ENCODE measurements around the gene GPR50. TPM values are rescaled to one million over a fixed set of nuclear protein-coding genes. Genes with fewer than 3 reads are reported as not detected.

GPR50 gene
- total and polyA plus RNA-seq, 2 donors from 2014 or later, result not detected

GRCh38 chrX:151153086-151153485 lies 23.3 kb upstream of the GPR50 start:
- no peak for TF ChIP-seq CTCF (IDR thresholded peaks at IDR 0.05; ENCODE audit: borderline replicate concordance, extremely low read depth, insufficient read depth)
- intact Hi-C loops (cut with DNase I), result no loop called here
- Histone ChIP-seq H3K9ac (ENCODE audit: low read length in 3 of 3) (no peak overlapping the region), H3K4me1 (ENCODE audit: control insufficient read depth in 2 of 3, insufficient read depth in 2 of 3, low read depth in 1 of 3, low read length in 3 of 3) (no peaks in the 10 kb centered on the region), H3K27ac (ENCODE audit: low read depth in 2 of 2, low read length in 2 of 2) (no peak overlapping the region), H3K9me3 (ENCODE audit: control insufficient read depth in 2 of 3, insufficient read depth in 1 of 3, low read length in 3 of 3) (no peaks in the 10 kb centered on the region), H3K4me3 (ENCODE audit: low read length in 3 of 3) (no peak overlapping the region), H3K27me3 (ENCODE audit: control insufficient read depth, insufficient read depth, low read length) (no peaks in the 10 kb centered on the region), H3K36me3 (ENCODE audit: control insufficient read depth in 2 of 3, insufficient read depth in 3 of 3, low read length in 3 of 3) (no peaks in the 10 kb centered on the region)
- peak in 3 of 5 donors; percentile 20 to 33 (median 32) for DNase-seq
- no peak for FAIRE-seq

- no peak for FAIRE-seq
- Histone ChIP-seq H3K27me3 (ENCODE audit: control insufficient read depth, insufficient read depth, low read length) (no peaks in the 10 kb centered on the region), H3K27ac (ENCODE audit: low read depth in 2 of 2, low read length in 2 of 2) (no peak overlapping the region)
Measured at GRCh38 chrX:151153667-151154066, 22.7 kb upstream of the GPR50 start.

GRCh38 chrX:151155234-151155633 lies 21.1 kb upstream of the GPR50 start:
- no peaks in the 10 kb centered on the region for H3K9me3 ChIP-seq (ENCODE audit: control insufficient read depth in 2 of 3, insufficient read depth in 1 of 3, low read length in 3 of 3)
- no peaks in the 10 kb centered on the region for H3K36me3 ChIP-seq (ENCODE audit: control insufficient read depth in 2 of 3, insufficient read depth in 3 of 3, low read length in 3 of 3)
- H3K27me3 ChIP-seq (ENCODE audit: control insufficient read depth, insufficient read depth, low read length), result no peaks in the 10 kb centered on the region
- H3K4me1 ChIP-seq (ENCODE audit: control insufficient read depth in 2 of 3, insufficient read depth in 2 of 3, low read depth in 1 of 3, low read length in 3 of 3), result no peaks in the 10 kb centered on the region
- no peak for FAIRE-seq
- no peak overlapping the region for H3K4me3 ChIP-seq (ENCODE audit: low read length in 3 of 3)
- H3K27ac ChIP-seq (ENCODE audit: low read depth in 2 of 2, low read length in 2 of 2), result no peak overlapping the region
- DNase-seq, result no peak
- TF ChIP-seq CTCF (IDR thresholded peaks at IDR 0.05; ENCODE audit: borderline replicate concordance, extremely low read depth, insufficient read depth), result no peak
- intact Hi-C loops (cut with DNase I), result no loop called here
- no peak overlapping the region for H3K9ac ChIP-seq (ENCODE audit: low read length in 3 of 3)

More at GRCh38 chrX:151153667-151154066, 22.7 kb upstream of the GPR50 start:
- no peak for DNase-seq
- Histone ChIP-seq H3K9ac (ENCODE audit: low read length in 3 of 3) (no peak overlapping the region), H3K4me1 (ENCODE audit: control insufficient read depth in 2 of 3, insufficient read depth in 2 of 3, low read depth in 1 of 3, low read length in 3 of 3) (no peaks in the 10 kb centered on the region), H3K36me3 (ENCODE audit: control insufficient read depth in 2 of 3, insufficient read depth in 3 of 3, low read length in 3 of 3) (no peaks in the 10 kb centered on the region), H3K9me3 (ENCODE audit: control insufficient read depth in 2 of 3, insufficient read depth in 1 of 3, low read length in 3 of 3) (no peaks in the 10 kb centered on the region), H3K4me3 (ENCODE audit: low read length in 3 of 3) (no peak overlapping the region)
- intact Hi-C loops (cut with DNase I), result no loop called here
- TF ChIP-seq CTCF (IDR thresholded peaks at IDR 0.05; ENCODE audit: borderline replicate concordance, extremely low read depth, insufficient read depth), result no peak

- Histone ChIP-seq H3K27me3 (ENCODE audit: control insufficient read depth, insufficient read depth, low read length) (no peaks in the 10 kb centered on the region), H3K9ac (ENCODE audit: low read length in 3 of 3) (no peak overlapping the region), H3K27ac (ENCODE audit: low read depth in 2 of 2, low read length in 2 of 2) (no peak overlapping the region), H3K36me3 (ENCODE audit: control insufficient read depth in 2 of 3, insufficient read depth in 3 of 3, low read length in 3 of 3) (no peaks in the 10 kb centered on the region), H3K9me3 (ENCODE audit: control insufficient read depth in 2 of 3, insufficient read depth in 1 of 3, low read length in 3 of 3) (no peaks in the 10 kb centered on the region), H3K4me3 (ENCODE audit: low read length in 3 of 3) (no peak overlapping the region), H3K4me1 (ENCODE audit: control insufficient read depth in 2 of 3, insufficient read depth in 2 of 3, low read depth in 1 of 3, low read length in 3 of 3) (no peaks in the 10 kb centered on the region)
- DNase-seq, result no peak
- TF ChIP-seq CTCF (IDR thresholded peaks at IDR 0.05; ENCODE audit: borderline replicate concordance, extremely low read depth, insufficient read depth), result no peak
- intact Hi-C loops (cut with DNase I), result no loop called here
- no peak for FAIRE-seq
Measured at GRCh38 chrX:151161690-151162089, 14.7 kb upstream of the GPR50 start.

All from kidney (tissue), 14 donors.